Mesodermal cell (in vitro differentiated cells): Measurements from ENCODE around the gene IRF1.
"Not testable (repeated sequence)": the region's sequence is repeated elsewhere in the genome, so short reads cannot be mapped to it uniquely, and the experiment has no call there.

Source experiments
- H3K27ac ChIP-seq: 2 replicates; pipeline ENCODE4 v1.7.0; 2013; ENCODE audit warnings: mild to moderate bottlenecking, low read depth, low read length, moderate library complexity; ENCODE audit not compliant: severe bottlenecking
- H3K36me3 ChIP-seq: 2 replicates; pipeline ENCODE4 v1.7.1; 2013; ENCODE audit warnings: mild to moderate bottlenecking, low read length, moderate library complexity; ENCODE audit not compliant: control insufficient read depth, insufficient read depth
- H3K4me1 ChIP-seq: one replicate; pipeline ENCODE4 v1.7.1; 2013; ENCODE audit warnings: mild to moderate bottlenecking, low read length; ENCODE audit not compliant: insufficient read depth, control insufficient read depth, poor library complexity, severe bottlenecking
- H3K4me3 ChIP-seq: 2 replicates; pipeline ENCODE4 v1.7.0; 2013; ENCODE audit warnings: low read length, control low read depth, mild to moderate bottlenecking; ENCODE audit not compliant: insufficient read depth, poor library complexity, severe bottlenecking; ENCODE audit errors: extremely low read depth
- H3K9me3 ChIP-seq: 2 replicates; pipeline ENCODE4 v1.7.1; 2013; ENCODE audit warnings: mild to moderate bottlenecking, low read length, moderate library complexity; ENCODE audit not compliant: control insufficient read depth
- WGBS, 2 experiments: methylation state at CpG; one replicate each; pipeline ENCODE4 v1.1.5; 2013; ENCODE audit warnings: missing lambda C conversion rate in 2 of 2; ENCODE audit not compliant: insufficient coverage in 2 of 2; 5-methylcytosine and 5-hydroxymethylcytosine counted together

Gene IRF1

DNA sequence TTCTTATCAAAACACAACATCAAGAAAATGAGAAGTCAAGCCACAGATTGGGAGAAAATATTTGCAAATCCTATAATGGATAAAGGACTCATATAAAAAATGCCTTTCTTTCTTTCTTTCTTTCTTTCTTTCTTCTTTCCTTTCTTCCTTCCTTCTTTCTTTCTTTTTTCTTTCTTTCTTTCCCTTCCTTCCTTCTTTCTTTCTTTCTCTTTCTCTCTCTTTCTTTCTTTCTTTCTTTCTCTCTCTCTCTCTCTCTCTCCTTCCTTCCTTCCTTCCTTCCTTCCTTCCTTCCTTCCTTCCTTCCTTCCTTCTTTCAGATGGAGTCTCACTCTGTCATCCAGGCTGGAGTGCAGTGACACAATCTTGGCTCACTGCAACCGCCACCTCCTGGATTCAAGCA, 31.5 kb upstream of the IRF1 start:
- WGBS, 2 experiments = 100% methylated on average over 1 of the region's 1 CpG; no CpG with 5 or more reads in 1 of the 2 experiments
- H3K4me3 ChIP-seq, H3K36me3 ChIP-seq, H3K4me1 ChIP-seq, H3K27ac ChIP-seq, H3K9me3 ChIP-seq: not testable (repeated sequence)

DNA sequence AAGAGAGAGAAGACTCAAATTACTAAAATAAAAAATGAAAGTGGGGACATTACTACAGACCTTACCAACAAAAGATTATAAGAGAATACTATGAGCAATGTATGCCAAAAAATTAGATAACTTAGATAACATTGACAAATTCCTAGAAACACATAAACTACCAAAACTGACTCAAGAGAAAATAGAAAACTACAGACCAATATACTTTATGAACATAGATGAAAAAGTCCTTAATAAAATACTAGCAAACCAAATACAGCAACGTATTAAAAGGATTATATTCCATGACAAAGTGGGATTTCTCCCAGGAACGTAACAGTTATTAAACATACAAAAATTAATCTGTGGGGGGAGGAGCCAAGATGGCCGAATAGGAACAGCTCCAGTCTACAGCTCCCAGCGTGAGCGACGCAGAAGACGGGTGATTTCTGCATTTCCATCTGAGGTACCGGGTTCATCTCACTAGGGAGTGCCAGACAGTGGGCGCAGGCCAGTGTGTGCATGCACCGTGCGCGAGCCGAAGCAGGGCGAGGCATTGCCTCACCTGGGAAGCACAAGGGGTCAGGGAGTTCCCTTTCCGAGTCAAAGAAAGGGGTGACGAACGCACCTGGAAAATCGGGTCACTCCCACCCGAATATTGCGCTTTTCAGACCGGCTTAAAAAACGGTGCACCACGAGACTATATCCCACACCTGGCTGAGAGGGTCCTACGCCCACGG, 23.2 kb upstream of the IRF1 start:
- not testable (repeated sequence) for H3K9me3 ChIP-seq, H3K4me3 ChIP-seq, H3K4me1 ChIP-seq, H3K27ac ChIP-seq, H3K36me3 ChIP-seq
- WGBS, 2 experiments = 80% methylated on average over 2 of the region's 25 CpGs; no CpG with 5 or more reads in 1 of the 2 experiments

DNA sequence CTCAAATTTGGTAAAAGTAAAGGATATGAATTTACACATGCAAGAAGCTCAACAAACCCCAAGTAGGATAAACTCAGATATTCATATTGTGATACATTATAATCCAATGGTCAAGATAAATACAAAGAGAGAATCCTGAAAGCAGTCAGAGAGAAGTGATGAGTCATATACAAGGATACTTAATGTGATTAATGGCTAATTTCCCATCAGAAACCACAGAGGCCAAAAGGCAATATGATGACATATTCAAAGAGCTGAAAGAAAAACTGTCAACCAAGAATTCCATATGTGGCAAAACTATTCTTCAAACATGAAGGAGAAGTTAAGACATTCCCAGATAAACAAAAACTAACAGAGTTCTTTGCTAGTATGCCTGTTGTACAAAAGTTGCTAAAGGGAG, 19.5 kb upstream of the IRF1 start:
- H3K9me3 ChIP-seq = peaks cover 5% of the 10 kb centered on the region
- no peak overlapping the region for H3K4me3 ChIP-seq
- no peaks in the 10 kb centered on the region for H3K36me3 ChIP-seq
- no peaks in the 10 kb centered on the region for H3K4me1 ChIP-seq
- no peak overlapping the region for H3K27ac ChIP-seq

DNA sequence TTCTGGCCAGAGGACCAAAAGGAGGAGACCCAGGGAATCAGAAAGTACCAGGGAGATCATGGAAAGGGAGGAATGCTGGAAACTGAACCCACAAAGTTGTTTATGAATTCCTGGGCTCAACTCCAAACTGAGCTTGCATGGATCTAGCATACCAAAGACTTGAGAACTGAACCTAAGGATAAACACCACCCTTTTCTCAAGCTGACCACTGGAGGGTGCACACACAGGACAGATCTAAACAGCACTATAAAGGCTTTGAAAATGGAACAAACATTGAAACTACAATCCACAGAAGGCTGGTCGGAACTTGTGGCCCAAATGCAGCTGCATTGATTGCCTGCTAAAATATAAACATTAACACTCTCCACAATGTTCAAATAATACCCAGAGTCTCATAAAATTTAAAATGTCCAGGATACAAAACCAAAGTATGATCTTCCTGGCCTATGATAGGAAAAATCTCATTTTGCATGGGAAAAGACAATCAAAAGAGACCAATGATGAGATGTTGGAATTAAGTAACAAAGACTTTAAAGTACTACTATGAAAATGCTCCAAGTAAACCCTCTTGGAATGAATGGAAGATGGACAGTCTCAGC, 15.6 kb upstream of the IRF1 start:
- 70 to 88% methylated on average over 1 of the region's 1 CpG for WGBS, 2 experiments
- Histone ChIP-seq H3K4me1 (peaks cover 6% of the 10 kb centered on the region), H3K9me3 (no peaks in the 10 kb centered on the region), H3K4me3 (no peak overlapping the region), H3K27ac (no peak overlapping the region), H3K36me3 (no peaks in the 10 kb centered on the region)

DNA sequence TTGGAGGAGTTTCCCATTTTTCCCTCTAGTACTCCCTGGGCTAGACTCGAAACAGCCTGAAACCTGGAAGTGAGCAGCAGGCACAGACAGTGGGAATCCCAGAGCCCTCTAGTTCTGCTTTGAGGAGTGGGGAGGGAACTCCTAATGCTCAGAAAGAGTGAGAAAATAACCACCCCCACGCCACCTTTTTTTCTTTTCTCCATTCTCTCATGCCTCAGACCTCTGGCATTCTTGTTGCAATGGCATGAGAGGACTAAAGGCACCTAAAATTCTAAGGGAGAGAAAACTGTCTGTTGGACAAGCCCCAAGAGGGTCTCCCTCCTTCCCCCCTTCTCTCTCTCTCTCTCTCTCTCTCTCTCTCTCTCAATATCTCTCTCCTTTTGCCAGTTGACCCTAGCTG, 15.1 kb upstream of the IRF1 start:
- Histone ChIP-seq H3K27ac (no peak overlapping the region), H3K36me3 (no peaks in the 10 kb centered on the region), H3K4me3 (no peak overlapping the region), H3K9me3 (no peaks in the 10 kb centered on the region), H3K4me1 (peaks cover 10% of the 10 kb centered on the region)
- 100% methylated on average over 1 of the region's 2 CpGs; no CpG with 5 or more reads in 1 of the 2 experiments for WGBS, 2 experiments

DNA sequence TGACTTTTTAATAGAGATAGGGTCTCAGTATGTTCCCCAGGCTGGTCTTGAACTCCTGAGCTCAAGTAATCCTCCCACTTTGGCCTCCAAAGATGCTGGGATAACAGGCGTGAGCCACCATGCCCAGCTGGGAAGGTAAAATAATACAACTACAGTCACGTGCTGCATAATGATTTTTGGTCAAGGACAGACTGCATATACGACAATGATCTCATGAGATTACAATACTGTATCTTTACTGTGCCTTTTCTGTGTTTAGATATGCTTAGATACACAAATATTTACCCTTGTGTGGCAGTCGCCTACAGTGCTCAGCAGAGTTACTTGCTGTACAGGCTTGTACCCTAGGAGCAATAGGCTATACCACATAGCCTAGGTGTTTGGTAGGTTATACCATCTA, 14.2 kb upstream of the IRF1 start:
- WGBS, 2 experiments = 100% methylated on average over 1 of the region's 4 CpGs; no CpG with 5 or more reads in 1 of the 2 experiments
- Histone ChIP-seq H3K9me3 (no peaks in the 10 kb centered on the region), H3K36me3 (no peaks in the 10 kb centered on the region), H3K27ac (no peak overlapping the region), H3K4me1 (peaks cover 10% of the 10 kb centered on the region), H3K4me3 (no peak overlapping the region)

DNA sequence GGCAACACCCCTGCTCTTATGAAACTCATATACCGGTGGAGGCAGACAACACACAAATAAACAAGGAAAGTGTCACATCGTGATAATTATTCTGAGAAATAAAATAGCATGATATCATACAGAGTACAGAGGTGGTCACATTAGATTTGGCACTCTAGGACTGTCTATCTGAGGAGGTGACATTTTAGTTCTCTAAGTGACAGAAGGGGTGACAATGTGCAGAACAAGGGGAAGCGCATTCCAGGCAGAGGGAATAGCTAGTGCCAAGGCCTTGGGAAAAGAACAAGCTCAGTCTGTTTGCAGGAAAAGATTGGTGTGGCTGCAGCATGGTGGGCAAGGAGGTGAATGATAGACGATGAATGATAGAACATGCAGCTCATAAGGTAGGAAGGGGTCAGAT, 12.7 kb upstream of the IRF1 start:
- Histone ChIP-seq H3K4me1 (peaks cover 12% of the 10 kb centered on the region), H3K27ac (no peak overlapping the region), H3K36me3 (no peaks in the 10 kb centered on the region), H3K4me3 (no peak overlapping the region), H3K9me3 (no peaks in the 10 kb centered on the region)
- 63 to 82% methylated on average over 2 to 3 of the region's 4 CpGs for WGBS, 2 experiments

DNA sequence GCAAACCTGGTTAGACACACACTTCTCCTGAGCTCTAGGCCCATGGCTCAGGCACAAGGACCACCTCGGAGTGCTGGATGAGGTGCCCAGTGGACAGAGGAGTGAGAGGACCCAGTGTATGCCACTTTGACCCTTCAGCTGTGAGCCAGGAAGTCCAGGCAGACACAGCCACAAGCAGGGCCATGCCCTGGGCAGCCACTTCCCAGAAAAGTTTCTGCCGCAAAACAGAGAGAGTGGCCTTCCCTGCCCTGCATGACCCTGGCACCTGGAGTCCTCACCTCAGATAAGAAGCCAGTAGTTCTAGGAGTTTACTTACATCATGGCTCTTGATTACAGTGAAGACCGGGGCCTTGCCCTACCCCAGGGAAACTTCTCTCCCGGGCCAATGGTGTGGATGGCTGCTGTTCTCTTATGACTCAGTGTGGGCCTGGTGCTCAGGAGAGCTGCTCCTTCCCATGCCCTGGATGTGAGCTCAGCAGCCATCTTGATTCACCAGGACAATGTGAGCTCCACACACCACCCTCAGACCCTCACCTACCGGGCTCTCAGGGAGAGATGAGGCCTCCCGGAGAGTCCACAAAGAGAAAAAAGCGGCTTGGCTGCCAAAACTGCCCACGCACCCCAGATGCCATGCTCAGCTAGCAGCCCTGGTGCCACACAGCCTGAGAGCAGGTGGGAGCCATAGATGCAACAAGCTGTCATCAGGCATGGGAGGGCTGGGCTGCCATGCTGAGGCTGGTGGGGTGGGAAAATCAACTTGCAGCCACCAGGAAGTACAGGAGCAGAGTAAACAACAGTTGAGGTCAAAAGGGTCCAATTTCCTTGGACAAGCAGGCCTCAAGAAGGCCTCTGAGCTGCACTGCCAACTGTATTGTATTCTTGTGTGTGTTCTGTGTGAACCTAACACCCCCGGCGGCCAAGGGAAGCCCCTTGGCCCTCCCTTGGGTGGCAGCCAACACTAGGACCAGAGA, 11.7 kb upstream of the IRF1 start:
- H3K9me3 ChIP-seq = no peaks in the 10 kb centered on the region
- no peak overlapping the region for H3K27ac ChIP-seq
- H3K4me1 ChIP-seq = peaks cover 20% of the 10 kb centered on the region
- no peak overlapping the region for H3K4me3 ChIP-seq
- 85 to 96% methylated on average over 5 to 9 of the region's 10 CpGs for WGBS, 2 experiments
- H3K36me3 ChIP-seq = no peaks in the 10 kb centered on the region

DNA sequence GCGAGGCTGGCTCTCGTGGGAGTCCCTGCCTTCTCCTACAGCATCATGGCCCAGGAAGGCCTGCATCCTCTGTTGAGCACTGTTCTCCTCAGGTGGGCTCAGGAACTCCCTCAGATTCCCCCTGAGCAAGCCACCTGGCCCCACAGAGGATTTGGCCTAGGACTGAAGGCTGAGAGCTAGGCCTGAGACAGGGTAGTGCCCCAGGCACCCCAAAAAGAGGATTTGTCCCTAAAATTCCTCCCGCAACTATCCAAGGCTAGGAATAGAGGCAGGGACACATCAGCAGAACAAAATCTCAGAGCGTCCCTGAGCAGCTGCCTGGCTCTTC, 11.0 kb upstream of the IRF1 start:
- H3K4me1 ChIP-seq = peaks cover 23% of the 10 kb centered on the region
- WGBS, 2 experiments = 85 to 92% methylated on average over 2 to 4 of the region's 4 CpGs
- no peaks in the 10 kb centered on the region for H3K36me3 ChIP-seq
- no peak overlapping the region for H3K4me3 ChIP-seq
- no peaks in the 10 kb centered on the region for H3K9me3 ChIP-seq
- H3K27ac ChIP-seq = no peak overlapping the region

DNA sequence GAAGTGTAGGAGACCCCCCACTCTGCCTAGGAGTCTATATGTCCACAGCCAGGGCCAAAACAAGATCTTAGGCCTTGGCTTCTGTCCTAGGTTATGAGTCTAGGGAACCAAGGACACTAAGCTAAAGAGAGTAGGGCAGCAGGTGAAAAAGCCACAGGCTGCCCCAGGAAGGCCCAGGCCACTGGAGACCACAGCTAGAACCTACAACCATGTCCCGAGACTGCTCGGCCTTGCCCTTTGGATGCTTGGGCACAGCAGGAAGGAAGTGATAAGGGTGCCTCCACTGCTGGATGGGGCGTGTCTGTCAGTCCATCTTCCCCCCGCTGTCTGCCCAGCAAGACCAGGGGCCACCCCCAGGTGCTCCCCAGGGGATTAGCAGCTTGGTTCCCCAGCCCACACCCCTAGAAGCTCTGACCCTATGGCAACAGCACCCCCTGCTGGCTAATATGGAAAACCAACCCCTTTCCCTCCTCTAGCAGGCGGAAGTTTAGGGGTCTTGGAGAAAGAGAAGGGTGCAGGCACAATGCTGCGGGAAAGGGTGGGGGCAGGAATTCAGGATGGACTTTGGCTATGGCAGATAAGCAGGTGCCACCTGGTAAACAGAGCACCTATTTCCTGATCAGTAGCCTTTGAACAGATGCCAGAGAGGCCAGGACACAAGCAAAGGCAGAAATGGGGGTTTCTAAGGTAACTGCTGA, 10.5 kb upstream of the IRF1 start:
- H3K27ac ChIP-seq = no peak overlapping the region
- no peaks in the 10 kb centered on the region for H3K36me3 ChIP-seq
- H3K4me1 ChIP-seq = peaks cover 23% of the 10 kb centered on the region
- H3K9me3 ChIP-seq = no peaks in the 10 kb centered on the region
- H3K4me3 ChIP-seq = no peak overlapping the region
- 61 to 68% methylated on average over 3 to 5 of the region's 6 CpGs for WGBS, 2 experiments
